ENCODE measurements around the gene USO1. TPM values are rescaled to one million over a fixed set of nuclear protein-coding genes. Genes with fewer than 3 reads are reported as not detected.
A peak's percentile ranks its signal among the peaks of the same experiment; 100 is the strongest.
"Not testable (repeated sequence)": the region's sequence is repeated elsewhere in the genome, so short reads cannot be mapped to it uniquely, and the experiment has no call there.

Gene USO1
- total and polyA plus RNA-seq, 2 experiments from 2014 or later = 113 to 277 TPM

- not testable (repeated sequence) for H3K27ac Mint-ChIP-seq; H3K9me2 ChIP-seq (ENCODE audit: insufficient read depth); H2AFZ ChIP-seq; H3K4me1 ChIP-seq (ENCODE audit: insufficient read depth); H3K27ac ChIP-seq (ENCODE audit: low read depth); H3K4me3 ChIP-seq; H3K79me2 ChIP-seq (replicated peaks; ENCODE audit: insufficient read depth); H4K20me1 ChIP-seq (replicated peaks; ENCODE audit: insufficient read depth); H3K9me3 Mint-ChIP-seq; DNase-seq (ENCODE audit: low spot score); H3K4me3 Mint-ChIP-seq; H3K27me3 Mint-ChIP-seq (ENCODE audit: insufficient read depth, low read depth, poor library complexity); ATAC-seq; H3K27me3 ChIP-seq (ENCODE audit: insufficient read depth); H3K4me2 ChIP-seq; H3K4me1 Mint-ChIP-seq; H3F3A ChIP-seq (replicated peaks; ENCODE audit: low read depth)
- H3K36me3 Mint-ChIP-seq (ENCODE audit: low read depth) = peaks cover 51% of the 10 kb centered on the region
- H3K36me3 ChIP-seq (ENCODE audit: insufficient read depth) = peaks cover 75% of the 10 kb centered on the region
These were observed 81.7 kb downstream of the USO1 start for GRCh38 chr4:75806035-75806434.

DNA sequence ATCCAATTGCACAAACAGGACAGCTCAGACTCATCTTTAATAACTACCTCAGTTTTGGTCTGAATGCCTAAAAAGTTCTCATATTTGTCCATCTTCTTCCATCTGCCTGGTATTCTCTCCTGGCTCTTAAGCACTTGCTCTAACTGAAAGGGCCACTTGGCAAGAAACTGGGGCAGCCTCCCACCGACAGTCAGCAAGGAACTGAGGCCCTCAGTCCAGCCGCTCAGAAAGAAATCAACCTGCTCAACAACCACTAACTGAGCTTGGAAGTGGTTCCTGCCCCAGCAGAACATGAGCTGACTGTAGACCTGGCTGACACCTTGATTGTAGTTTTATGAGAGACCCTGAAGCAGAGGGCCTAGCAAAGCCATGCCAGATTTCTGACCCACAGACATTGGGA is 93.5 kb downstream of the USO1 start:
- no peak overlapping the region for H3K4me3 Mint-ChIP-seq
- DNase-seq (ENCODE audit: low spot score) (no peak), ATAC-seq (no peak; the same call in 2 of the 3 replicates)
- Histone ChIP-seq H4K20me1 (replicated peaks; ENCODE audit: insufficient read depth) (no peaks in the 10 kb centered on the region), H3K27me3 (ENCODE audit: insufficient read depth) (no peaks in the 10 kb centered on the region), H3K4me2 (no peak overlapping the region), H3K36me3 (ENCODE audit: insufficient read depth) (peaks cover 7% of the 10 kb centered on the region), H3K79me2 (replicated peaks; ENCODE audit: insufficient read depth) (no peaks in the 10 kb centered on the region), H3K4me3 (no peak overlapping the region), H3K4me1 (ENCODE audit: insufficient read depth) (no peaks in the 10 kb centered on the region), H3K9me2 (ENCODE audit: insufficient read depth) (no peaks in the 10 kb centered on the region), H3K27ac (ENCODE audit: low read depth) (0 out of 2 replicates have a peak overlapping the region, but pooled peaks have one; percentile 28), H2AFZ (no peak overlapping the region), H3F3A (replicated peaks; ENCODE audit: low read depth) (peaks cover 7% of the 10 kb centered on the region; the same call in 1 of the 2 replicates)
- no peaks in the 10 kb centered on the region for H3K9me3 Mint-ChIP-seq
- TF ChIP-seq CTCF (conservative IDR thresholded peaks at IDR 0.05; ENCODE audit: low read depth in 2 of 2) (no peak), ZNF114 (CRISPR knock-in tag; IDR thresholded peaks at IDR 0.05) (no peak), ZNF331 (CRISPR knock-in tag; IDR thresholded peaks at IDR 0.05; ENCODE audit: low read depth) (no peak), CREB1 (CRISPR knock-in tag; IDR thresholded peaks at IDR 0.05; ENCODE audit: low read depth) (no peak)
- TF ChIP-seq, protein P1, sequence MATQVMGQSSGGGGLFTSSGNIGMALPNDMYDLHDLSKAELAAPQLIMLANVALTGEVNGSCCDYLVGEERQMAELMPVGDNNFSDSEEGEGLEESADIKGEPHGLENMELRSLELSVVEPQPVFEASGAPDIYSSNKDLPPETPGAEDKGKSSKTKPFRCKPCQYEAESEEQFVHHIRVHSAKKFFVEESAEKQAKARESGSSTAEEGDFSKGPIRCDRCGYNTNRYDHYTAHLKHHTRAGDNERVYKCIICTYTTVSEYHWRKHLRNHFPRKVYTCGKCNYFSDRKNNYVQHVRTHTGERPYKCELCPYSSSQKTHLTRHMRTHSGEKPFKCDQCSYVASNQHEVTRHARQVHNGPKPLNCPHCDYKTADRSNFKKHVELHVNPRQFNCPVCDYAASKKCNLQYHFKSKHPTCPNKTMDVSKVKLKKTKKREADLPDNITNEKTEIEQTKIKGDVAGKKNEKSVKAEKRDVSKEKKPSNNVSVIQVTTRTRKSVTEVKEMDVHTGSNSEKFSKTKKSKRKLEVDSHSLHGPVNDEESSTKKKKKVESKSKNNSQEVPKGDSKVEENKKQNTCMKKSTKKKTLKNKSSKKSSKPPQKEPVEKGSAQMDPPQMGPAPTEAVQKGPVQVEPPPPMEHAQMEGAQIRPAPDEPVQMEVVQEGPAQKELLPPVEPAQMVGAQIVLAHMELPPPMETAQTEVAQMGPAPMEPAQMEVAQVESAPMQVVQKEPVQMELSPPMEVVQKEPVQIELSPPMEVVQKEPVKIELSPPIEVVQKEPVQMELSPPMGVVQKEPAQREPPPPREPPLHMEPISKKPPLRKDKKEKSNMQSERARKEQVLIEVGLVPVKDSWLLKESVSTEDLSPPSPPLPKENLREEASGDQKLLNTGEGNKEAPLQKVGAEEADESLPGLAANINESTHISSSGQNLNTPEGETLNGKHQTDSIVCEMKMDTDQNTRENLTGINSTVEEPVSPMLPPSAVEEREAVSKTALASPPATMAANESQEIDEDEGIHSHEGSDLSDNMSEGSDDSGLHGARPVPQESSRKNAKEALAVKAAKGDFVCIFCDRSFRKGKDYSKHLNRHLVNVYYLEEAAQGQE (IDR thresholded peaks at IDR 0.05; ENCODE audit: unreplicated experiment) = no peak
- H3K4me1 Mint-ChIP-seq = no peaks in the 10 kb centered on the region
- H3K27me3 Mint-ChIP-seq (ENCODE audit: insufficient read depth, low read depth, poor library complexity) = peaks cover 3% of the 10 kb centered on the region
- peaks cover 13% of the 10 kb centered on the region for H3K36me3 Mint-ChIP-seq (ENCODE audit: low read depth)
- H3K27ac Mint-ChIP-seq = no peak overlapping the region

All from GM23338 (cell line).